Mucosa of descending colon (tissue), 3 donors: ENCODE data around the gene IQSEC2. TPM values are rescaled to one million over a fixed set of nuclear protein-coding genes. Genes with fewer than 3 reads are reported as not detected.

Experiments
- ATAC-seq: fragments of 200-7000 bp; cut with Tn5 transposase; one replicate; pipeline ENCODE4 v1.9.1; 2020; ENCODE audit warnings: mild to moderate bottlenecking, moderate library complexity
- DNase-seq, 3 donors: peaks; one replicate each; pipeline ENCODE4 v3.0.0-alpha.2; 2020
- H3K36me3 ChIP-seq: fragments of 200-600 bp; one replicate; pipeline ENCODE4 v1.8.0; 2021; ENCODE audit warnings: low read depth, mild to moderate bottlenecking
- H3K4me1 ChIP-seq: fragments of 200-600 bp; one replicate; pipeline ENCODE4 v1.8.0; 2021; ENCODE audit warnings: low read depth, mild to moderate bottlenecking
- H3K4me3 ChIP-seq: fragments of 200-600 bp; one replicate; pipeline ENCODE4 v1.8.0; 2021; ENCODE audit warnings: mild to moderate bottlenecking
- H3K9me3 ChIP-seq: fragments of 200-600 bp; one replicate; pipeline ENCODE4 v1.8.0; 2021; ENCODE audit warnings: mild to moderate bottlenecking
- CTCF ChIP-seq: fragments of 200-600 bp; IDR thresholded peaks from one replicate; pipeline ENCODE4 v1.8.0; 2022; ENCODE audit warnings: antibody characterized with exemption, mild to moderate bottlenecking
- intact Hi-C, 2 donors: fragments of 100-400 bp; cut with DNase I in 1 of 2; cut with micrococcal nuclease in 1 of 2; formaldehyde crosslinking; loops; one replicate each; pipeline versions ENCODE4 v1.11.0 to v1.11.1; 2022; cut with DNase I, micrococcal nuclease
- total RNA-seq, 3 donors: library from RNA; stranded (reverse); fragmentation: NEBNext Ultra II Directional in 2 of 3; extraction: Animal tissue kit (Norgen Biotek cat#: 25700) in 2 of 3; gene quantifications; one replicate each; pipeline versions ENCODE4 v1.2.1 to v1.2.4, GENCODE V29; 2021 to 2023
- donor health status: DM: no; HTN: no; CAD: no; lungs with moderate emphysema.
- donor health status: DM: no; HTN: no; CAD: no.
- donor health status: DM: no; HTN: yes; CAD: no.

The IQSEC2 gene
- total RNA-seq, 3 donors from 2014 or later = 28.0 to 39.3 (median 30.9) TPM

- intact Hi-C loops = loop anchor here in 1 of 2 donors (10.0 kb wide), 1 partner anchor 126 kb away; no protein-coding TSS in a partner anchor
- DNase-seq (no peak), ATAC-seq (no peak)
- no peaks in the 10 kb centered on the region for H3K9me3 ChIP-seq
- H3K4me1 ChIP-seq = peaks cover 2% of the 10 kb centered on the region
- H3K4me3 ChIP-seq = no peak overlapping the region
- no peaks in the 10 kb centered on the region for H3K36me3 ChIP-seq
- no peak for TF ChIP-seq CTCF
Observed at GRCh38 chrX:53318766-53319353, 37.5 kb upstream of the IQSEC2 start.

- peaks cover 2% of the 10 kb centered on the region for H3K4me1 ChIP-seq
- no peaks in the 10 kb centered on the region for H3K36me3 ChIP-seq
- no peaks in the 10 kb centered on the region for H3K9me3 ChIP-seq
- intact Hi-C loops = loop anchor here in 1 of 2 donors (10.0 kb wide), 1 partner anchor 127 kb away; no protein-coding TSS in a partner anchor
- H3K4me3 ChIP-seq = no peak overlapping the region
- peak; percentile 65 to 78 (median 70) for DNase-seq
- ATAC-seq = peak; percentile 74
- TF ChIP-seq CTCF = peak; percentile 57
Observed at GRCh38 chrX:53317365-53318069, 36.1 kb upstream of the IQSEC2 start.

- no peak for DNase-seq
- TF ChIP-seq CTCF = no peak
- intact Hi-C loops = loop anchor here in 1 of 2 donors (10.0 kb wide), 1 partner anchor 128 kb away; no protein-coding TSS in a partner anchor
- peaks cover 2% of the 10 kb centered on the region for H3K4me1 ChIP-seq
- ATAC-seq = no peak
- H3K36me3 ChIP-seq = no peaks in the 10 kb centered on the region
- no peaks in the 10 kb centered on the region for H3K9me3 ChIP-seq
- H3K4me3 ChIP-seq = no peak overlapping the region
Observed at GRCh38 chrX:53316860-53317237, 35.5 kb upstream of the IQSEC2 start.

GRCh38 chrX:53316111-53316859 is 34.9 kb upstream of the IQSEC2 start:
- no peak for TF ChIP-seq CTCF
- H3K9me3 ChIP-seq = no peaks in the 10 kb centered on the region
- H3K4me1 ChIP-seq = peaks cover 2% of the 10 kb centered on the region
- no peak overlapping the region for H3K4me3 ChIP-seq
- ATAC-seq (no peak), DNase-seq (no peak)
- intact Hi-C loops = loop anchor here in 1 of 2 donors (10.0 kb wide), 1 partner anchor 129 kb away; no protein-coding TSS in a partner anchor
- no peaks in the 10 kb centered on the region for H3K36me3 ChIP-seq

- H3K4me3 ChIP-seq = no peak overlapping the region
- no peaks in the 10 kb centered on the region for H3K36me3 ChIP-seq
- H3K9me3 ChIP-seq = no peaks in the 10 kb centered on the region
- no peak for DNase-seq
- H3K4me1 ChIP-seq = no peaks in the 10 kb centered on the region
- intact Hi-C loops = loop anchor here in 1 of 2 donors (10.0 kb wide), 1 partner anchor 131 kb away; no protein-coding TSS in a partner anchor
- no peak for ATAC-seq
- no peak for TF ChIP-seq CTCF
Observed at GRCh38 chrX:53313728-53314105, 32.3 kb upstream of the IQSEC2 start.
